ENCODE measurements around the gene AGBL3.
A peak's percentile ranks its signal among the peaks of the same experiment; 100 is the strongest.

AGBL3 gene

GRCh38 chr7:135178364-135178763, 192.1 kb downstream of the AGBL3 start:
- TF ChIP-seq CTCF (IDR thresholded peaks at IDR 0.05), result no peak
- no peak overlapping the region for H3K27ac ChIP-seq
- H3K4me3 ChIP-seq, result no peak overlapping the region
- DNase-seq (ENCODE audit: low spot score), result no peak

- no peak for DNase-seq (ENCODE audit: low spot score)
- Histone ChIP-seq H3K4me3 (no peak overlapping the region), H3K27ac (peak overlapping the region in 1 of 2 donors; percentile 24)
- no peak for TF ChIP-seq CTCF (IDR thresholded peaks at IDR 0.05)
These were observed 193.1 kb downstream of the AGBL3 start for GRCh38 chr7:135179321-135179925.

- TF ChIP-seq CTCF (IDR thresholded peaks at IDR 0.05), result no peak
- Histone ChIP-seq H3K27ac (no peak overlapping the region), H3K4me3 (no peak overlapping the region)
- DNase-seq (ENCODE audit: low spot score), result no peak
These were observed 193.8 kb downstream of the AGBL3 start for GRCh38 chr7:135180122-135180521.

GRCh38 chr7:135181261-135181928, 195.1 kb downstream of the AGBL3 start:
- no peak overlapping the region for H3K4me3 ChIP-seq
- no peak overlapping the region for H3K27ac ChIP-seq
- no peak for TF ChIP-seq CTCF (IDR thresholded peaks at IDR 0.05)
- DNase-seq (ENCODE audit: low spot score), result no peak

GRCh38 chr7:135181929-135182678, 195.8 kb downstream of the AGBL3 start:
- Histone ChIP-seq H3K4me3 (no peak overlapping the region), H3K27ac (no peak overlapping the region)
- no peak for DNase-seq (ENCODE audit: low spot score)
- no peak for TF ChIP-seq CTCF (IDR thresholded peaks at IDR 0.05)

- H3K27ac ChIP-seq, result no peak overlapping the region
- TF ChIP-seq CTCF (IDR thresholded peaks at IDR 0.05), result no peak
- DNase-seq (ENCODE audit: low spot score), result no peak
- no peak overlapping the region for H3K4me3 ChIP-seq
These were observed 197.2 kb downstream of the AGBL3 start for GRCh38 chr7:135183478-135183877.

Data from coronary artery (tissue), 2 donors.